ENCODE measurements around the gene RIC3. TPM values are rescaled to one million over a fixed set of nuclear protein-coding genes. Genes with fewer than 3 reads are reported as not detected.

The RIC3 gene
- polyA plus RNA-seq, 3 donors, result 10.9 to 19.1 (median 17.3) TPM

DNA sequence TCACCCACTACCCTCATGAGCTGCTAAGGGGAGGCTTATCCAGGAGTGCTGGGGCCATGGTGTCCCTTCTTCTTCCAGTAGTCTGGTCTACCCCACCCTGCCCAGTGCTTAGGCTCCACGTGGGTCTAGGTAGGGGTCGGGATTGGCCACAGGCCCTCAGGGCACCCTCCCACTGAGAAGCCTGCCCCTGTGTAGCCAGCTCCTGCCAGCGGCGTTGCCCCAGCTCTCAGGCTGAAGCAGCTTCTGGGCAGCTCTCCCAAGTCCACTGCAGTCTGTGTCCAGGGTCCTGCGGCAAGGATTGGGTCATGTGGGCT, 24.0 kb upstream of the RIC3 start:
- DNase-seq, result no peak

DNA sequence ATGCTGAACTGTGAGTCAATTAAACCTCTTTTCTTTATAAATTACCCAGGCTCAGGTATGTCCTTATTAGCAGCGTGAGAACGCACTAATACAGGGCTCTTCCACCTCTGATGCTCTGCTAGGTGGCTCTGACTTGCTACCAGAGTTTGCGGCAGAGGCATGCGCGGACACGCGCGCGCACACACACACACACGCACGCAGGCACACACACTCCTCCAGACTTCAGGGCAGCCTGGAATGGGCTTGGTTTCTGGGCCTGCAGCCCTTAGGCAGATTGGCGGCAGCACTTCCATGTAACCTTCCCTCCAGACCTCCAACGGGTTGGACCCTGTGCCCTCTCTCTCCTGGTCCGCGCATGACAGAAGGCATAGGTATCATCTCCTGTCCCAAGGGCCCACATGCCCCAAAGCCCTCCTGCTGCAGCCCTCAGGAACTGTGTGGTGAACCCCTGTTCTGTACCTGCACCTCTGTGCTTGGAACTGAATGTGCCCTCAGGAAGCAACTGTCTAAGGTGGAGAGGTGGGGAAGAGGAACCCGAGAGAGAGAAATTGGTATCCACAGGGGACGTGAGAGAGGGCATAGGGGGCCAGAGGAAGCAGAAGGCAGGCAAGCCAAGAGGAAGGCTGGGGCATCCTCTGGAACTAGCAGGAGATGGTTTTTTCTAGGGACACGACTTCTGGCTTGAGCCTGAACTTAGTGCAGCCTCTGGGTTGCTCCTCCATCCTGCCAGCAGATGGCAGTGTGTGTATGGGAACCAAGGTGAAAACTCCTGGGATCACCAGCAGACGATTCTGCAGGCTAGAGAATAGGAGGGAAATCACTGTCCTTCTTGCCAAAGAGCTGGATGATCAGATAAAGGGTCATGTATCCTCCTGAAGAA, 23.4 kb upstream of the RIC3 start:
- peak; percentile 42 for DNase-seq

DNA sequence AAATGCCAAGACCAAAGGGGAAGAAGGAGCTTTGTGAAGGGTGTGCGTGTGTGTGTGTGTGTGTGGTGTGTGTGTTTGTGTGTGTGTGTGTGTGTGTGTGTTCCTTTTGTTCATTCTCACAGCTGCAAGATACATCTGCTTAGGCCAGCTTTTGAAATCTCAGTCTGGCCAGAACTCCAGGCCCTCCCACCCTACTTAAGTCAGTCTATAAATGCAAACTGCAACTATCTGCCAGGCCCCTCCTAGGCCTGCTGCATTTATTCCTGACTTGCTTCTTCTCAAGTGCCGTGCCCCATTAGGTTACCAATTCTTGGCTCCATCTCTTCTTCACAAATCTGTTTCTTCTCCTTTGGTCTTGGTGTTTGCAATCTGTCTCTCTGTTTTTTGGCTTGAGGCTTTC, 21.6 kb upstream of the RIC3 start:
- no peak for DNase-seq

DNA sequence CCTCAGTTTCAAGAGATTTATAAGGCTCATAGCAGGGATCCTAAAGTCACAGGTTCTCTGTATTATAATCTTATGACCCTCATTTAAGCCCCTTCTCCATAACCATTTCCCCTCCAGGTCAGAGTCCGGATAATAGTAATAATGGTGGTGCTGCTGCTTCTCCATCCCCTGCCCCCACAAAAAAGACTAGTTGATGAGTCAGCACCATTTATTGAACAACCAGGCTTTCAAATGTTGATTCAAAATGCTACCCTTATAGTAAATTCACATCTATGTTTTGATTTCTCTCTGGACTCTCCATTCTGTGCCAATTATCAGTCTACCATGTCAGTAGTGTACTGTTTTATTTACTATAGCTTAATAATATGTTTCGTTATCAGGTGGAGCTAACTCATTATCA, 17.6 kb upstream of the RIC3 start:
- DNase-seq, result no peak

DNA sequence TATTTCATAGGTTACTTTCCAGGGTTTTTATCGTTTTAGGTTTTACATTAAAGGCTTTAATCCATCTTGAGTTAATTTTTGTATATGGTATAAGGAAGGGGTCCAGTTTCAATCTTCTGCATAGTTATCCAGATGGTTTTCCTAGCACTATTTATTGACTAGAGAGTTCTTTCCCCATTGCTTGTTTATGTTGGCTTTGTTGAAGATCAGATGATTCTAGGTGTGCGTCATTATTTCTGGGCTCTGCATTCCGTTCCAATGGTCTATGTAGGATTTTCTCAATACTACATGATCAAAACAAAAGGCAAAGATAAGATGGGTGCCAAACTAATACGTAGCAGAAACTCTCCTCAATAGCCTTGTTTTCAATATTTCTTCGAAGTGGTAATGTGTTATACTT, 14.3 kb upstream of the RIC3 start:
- no peak for DNase-seq

DNA sequence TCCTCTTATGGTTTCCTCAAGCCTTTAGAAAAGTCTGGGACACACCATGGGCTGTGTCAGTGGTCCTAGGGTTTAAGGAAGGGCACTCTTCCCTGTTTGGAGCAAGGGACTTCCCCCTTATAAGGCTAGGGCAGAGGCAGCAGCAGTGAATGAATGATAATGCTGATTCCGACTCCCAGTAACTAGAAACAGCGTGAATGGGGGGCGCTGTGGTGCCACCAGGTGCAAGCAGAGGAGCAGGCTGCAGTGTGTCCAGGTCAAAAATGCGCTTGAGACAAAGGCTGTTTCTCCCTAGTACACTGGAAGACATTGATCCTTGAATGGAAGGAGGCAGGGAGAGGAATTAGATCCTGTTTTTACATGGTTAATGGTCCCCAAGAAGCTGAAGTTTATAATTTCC, 11.6 kb upstream of the RIC3 start:
- DNase-seq, result no peak

DNA sequence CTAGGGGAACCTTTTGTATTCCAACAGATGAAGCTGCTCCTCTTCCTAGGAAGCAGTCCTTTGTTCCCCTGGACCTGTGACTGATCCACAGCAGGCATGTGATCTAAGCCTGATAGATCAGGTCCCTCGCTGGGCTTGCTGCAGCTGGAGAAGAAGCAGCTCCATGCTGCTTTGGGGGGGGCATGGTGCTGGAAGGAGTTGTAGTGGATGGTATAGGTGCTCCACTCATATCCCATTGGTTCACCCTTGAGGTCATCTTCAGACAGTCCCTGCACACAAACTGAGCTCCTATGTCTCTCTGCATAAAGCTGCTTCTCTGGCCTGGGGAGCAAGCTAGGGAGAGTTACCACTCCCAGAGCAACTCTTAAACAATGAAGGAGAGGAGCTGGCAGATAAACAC, 9.5 kb upstream of the RIC3 start:
- no peak for DNase-seq

DNA sequence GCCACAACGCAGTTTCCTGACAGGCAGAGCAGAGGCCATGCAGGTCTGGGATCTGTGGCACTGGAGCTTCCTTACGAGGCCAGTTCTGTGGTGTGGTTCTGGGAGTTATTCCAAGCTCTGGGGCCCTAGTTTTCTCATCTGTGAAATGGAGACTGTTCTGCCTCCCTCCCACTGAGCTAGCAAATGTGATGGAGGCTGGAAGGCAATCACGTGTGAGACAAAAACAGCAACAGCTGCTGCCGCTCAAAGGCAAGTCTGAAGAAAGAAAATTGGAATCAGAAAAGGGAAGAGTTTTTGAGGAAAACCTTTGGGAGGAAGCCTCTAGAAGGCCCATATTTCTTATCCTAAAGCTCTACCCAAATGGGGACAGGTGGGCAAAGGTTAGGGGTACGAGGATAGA, 8.3 kb upstream of the RIC3 start:
- DNase-seq, result no peak

DNA sequence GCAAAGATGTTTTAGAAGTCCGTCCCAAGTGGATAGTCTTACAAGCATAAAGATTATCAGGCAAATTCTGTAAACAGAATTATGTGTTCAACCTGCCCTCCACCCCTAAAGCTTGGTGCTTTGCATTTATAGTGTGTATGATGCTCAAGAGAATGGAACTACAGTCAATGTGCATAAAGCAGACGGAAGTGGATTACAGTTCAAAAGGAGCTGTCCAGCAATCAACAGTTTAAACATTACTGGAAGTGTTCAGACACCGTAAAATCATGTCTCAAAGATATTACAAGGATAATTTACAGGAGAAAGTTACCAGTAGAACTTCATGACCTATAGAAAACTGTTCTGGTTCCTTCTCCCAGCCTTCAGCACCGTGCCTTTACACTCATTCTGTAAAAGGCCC, 1.0 kb downstream of the RIC3 start:
- peak; percentile 12 for DNase-seq

DNA sequence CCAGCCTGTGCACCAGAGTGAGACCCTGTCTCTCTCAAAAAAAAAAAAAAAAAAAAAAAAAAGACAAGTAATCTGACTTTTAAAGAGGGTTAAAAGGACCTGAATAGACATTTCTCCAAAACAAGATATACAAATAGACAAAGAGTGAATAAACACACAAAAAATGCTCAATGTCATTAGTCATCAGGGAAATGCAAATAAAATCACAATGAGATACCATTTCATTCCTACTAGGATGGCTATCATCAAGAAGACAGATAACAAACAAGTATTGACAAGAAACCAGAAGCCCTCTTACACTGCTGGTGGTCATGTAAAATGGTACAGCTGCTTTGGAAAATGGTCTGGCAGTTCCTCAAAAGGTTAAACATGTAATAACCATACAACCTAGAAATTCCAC, 4.1 kb downstream of the RIC3 start:
- no peak for DNase-seq

DNA sequence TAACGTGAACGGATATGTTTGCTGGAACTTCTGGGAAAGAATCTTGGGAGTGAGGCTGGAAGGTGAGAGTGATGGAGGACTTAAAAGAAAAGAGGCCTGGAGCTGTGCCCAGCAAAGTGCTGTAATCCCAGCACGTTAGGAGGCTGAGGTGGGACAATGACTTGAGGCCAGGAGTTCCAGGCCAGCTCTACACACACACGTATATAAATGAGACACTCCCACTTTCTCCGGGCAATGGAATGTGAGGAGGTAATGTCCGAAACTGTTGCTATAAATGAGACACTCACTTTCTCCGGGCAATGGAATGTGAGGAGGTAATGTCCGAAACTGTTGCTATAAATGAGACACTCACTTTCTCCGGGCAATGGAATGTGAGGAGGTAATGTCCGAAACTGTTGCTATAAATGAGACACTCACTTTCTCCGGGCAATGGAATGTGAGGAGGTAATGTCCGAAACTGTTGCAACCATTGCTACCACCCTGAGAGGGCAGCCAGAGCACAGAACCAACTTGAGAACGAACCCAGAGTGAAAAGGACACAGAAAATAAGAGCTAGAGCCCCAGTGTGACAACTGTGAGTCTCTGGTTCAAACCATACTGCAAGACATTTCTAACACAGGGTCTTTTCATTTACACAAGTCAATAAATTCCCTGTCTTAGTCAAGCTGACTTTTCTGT, 7.1 kb downstream of the RIC3 start:
- DNase-seq, result peak; percentile 77

DNA sequence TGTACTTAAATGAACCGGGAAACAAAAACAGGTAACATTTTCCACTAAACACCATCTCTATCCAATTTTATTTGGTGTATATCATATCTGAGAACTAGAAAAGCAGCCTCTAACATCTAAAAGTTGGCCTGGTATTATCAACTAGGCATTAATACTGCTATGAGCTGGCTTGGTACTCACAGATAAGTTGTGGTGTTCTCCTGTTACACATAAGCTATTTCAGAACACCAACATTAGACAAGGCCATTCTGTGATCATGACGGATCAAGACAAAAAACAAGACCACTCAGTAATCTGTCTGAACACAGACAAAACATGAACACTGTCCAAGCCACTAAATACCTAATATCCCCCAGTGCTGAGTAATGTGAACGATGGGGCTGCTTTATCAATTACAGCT, 11.9 kb downstream of the RIC3 start:
- DNase-seq, result no peak

DNA sequence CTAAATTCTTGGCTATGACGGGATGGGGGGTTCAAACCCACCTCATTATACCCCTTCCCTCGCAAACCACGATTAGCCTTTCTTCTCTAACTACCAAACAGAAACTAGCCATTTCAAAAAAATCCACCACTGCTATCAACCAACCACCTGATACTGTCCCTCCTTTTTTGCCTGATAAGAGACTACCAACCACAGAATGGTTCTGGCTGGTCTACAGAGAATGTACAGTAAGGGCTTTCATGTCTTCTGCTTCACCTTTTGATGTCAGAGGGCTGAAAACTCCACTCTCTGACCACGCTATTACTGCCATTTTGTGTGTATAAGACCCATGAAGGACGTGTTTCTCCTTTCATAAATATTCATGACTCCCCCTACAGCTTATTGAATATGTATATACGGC, 19.1 kb downstream of the RIC3 start:
- DNase-seq, result no peak

DNA sequence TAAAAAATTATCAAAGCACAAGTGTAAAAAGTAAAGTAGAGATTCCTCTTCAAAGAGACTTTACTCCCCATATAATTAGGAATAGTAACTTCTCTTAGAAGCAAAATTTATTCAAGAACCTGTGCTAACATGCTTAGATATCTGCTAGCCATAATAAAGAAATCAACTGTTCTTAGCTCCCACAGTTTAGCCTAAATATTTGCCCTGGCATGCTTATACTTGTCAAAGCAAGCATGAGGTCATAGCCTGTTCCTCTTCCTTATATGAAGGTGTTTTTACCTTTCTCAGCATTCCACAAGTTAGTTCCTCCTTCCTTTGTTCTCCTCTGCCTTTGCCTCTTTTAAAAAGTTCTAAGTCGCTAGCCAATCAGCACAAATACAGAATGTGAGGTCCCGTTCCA, 30.3 kb downstream of the RIC3 start:
- DNase-seq, result no peak

DNA sequence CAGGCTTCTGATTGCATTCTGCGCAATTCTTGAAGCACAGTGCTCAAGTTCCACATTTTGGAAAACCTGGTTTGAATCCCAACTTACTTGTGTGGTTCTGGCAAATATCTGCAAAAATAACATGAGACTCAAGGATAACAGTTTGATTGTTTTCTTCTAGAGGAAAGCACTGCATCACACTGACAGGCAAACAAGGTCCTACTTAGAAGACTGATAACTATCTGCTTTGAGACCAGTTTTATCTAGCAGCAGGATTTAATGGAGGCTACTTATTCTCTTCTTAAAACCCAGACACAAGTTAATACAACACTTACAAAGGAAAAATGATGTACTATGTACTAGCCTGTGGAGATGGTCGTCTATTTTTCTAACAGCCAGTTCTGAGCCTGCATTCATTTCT, 41.4 kb downstream of the RIC3 start:
- no peak for DNase-seq

DNA sequence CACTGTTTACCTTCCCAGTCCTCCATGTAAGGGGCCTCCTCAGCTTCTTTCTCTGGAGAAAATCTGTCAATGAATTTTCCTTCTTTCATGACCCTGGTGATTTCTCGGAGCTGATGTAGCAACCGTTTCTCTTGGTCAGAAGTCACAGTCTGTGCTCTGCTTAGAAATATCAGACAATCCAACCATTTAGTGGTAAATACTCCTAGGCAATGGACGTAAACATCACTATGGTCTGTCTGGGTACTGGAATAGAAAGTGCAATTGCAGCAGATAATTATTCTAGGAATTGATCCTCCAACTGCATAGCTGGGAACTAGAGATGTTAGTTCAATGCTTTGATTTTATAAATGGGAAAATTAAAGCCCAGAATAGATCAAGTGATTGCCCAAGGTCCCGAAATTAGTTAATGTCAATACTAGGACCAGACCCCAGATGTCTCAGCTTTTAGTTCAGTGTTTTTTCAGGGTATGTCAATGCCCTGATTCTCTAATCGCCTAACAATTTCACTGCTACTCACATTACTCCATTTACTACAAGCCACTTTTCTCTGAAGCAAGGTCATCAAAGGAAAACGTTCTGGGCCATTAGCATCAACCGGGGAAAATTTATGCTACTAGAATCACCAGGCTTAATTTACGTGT, 42.1 kb downstream of the RIC3 start:
- peak; percentile 38 for DNase-seq

DNA sequence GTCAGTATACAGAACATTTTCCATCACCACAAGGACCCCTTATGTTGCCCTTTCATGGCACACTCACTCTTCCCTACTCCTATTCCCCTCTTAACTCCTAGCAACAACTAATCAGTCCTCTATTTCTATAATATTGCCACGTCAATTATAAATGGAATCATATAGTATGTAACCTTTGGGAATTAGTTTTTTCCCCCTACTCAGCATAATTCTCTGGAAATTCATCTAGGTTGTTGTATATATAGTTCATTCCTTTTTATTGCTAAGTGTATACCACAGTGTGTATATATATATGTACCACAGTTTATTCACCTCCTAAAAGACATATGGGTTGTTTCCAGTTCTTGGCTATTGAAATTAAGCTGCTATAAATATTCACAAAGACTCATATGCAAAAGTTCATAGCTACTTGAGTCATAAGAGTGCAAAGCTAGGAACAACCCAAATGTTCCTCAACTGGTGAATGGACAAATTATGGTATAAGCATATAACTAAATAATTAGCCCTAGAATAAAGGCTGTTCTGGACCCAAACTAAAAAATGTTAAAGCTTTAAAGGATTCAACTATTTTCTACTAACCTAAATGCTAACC, 46.6 kb downstream of the RIC3 start:
- no peak for DNase-seq

DNA sequence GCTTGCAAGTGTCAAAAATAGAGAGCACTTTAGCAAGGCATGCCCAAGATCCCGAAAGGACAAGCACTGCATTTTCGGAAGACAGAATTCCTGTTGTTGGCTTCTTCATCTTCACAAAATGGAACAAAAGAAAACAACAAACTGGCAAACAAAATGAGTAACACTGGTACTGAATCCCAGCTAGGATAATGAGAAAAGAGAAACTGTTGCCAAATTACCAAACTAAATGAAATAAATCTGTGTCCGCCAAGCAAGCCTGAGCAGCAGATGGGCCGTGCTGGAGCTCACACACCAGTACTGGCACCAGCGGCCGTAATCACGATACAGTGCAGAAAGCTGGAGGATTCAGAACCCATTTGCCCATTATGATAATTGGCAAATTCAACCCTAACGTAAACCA, 57.2 kb downstream of the RIC3 start:
- DNase-seq, result no peak

DNA sequence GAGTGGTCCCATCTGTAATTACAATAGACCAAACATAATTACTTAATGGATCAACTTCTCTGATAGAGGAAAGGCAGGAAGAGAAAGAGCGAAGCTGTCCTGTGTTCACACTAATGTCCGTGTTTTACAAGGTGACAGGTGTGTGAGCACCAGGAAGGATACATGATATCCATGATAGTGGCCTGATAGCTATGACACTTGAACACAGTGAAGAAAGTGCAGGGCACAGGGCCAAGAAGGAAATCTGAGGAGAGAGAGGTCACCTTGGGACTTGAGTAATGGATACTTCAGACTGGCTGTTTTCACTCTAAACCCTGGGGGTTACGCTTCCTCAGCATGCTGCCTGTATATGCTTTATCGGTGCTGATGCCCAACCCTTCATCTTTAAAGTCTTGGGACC, 58.4 kb downstream of the RIC3 start:
- no peak for DNase-seq

DNA sequence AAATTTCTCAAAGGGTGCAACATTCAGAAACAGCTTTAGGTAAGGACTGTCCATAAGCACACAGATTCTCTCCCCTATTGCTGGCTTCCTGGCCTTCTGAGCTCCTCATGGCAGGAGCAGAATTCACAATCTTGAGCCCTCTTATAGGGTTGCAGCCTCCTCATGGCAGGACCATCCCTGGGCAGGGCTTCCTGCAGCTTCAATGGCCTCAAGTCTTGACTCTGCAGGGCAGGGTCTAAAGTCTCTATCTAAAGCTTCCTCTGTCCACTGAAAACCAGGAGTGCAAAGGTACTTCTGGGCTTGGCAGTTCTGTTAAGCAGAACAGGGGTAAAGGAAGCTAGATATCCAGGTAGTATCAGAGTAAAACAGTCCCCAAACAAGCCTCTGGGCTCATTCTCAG, 59.1 kb downstream of the RIC3 start:
- DNase-seq, result no peak

DNA sequence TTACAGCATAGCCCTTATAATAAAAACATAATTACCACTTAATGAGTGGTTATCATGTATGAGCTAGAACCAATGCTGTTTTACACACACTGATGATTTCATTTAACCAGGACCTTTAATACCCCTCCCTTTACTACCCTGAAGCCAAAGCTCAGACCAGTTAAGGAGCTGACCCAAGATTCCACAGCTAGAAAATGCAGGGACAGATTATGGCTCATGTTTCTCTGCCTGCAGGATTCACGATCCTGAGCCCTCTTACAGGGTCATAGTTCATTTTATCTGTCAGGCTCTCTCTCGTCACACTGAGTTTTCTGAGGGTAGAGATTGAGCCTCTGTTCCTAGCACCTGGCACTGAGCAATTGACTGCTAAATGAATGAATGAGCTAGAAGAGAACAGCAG, 60.4 kb downstream of the RIC3 start:
- DNase-seq, result no peak

DNA sequence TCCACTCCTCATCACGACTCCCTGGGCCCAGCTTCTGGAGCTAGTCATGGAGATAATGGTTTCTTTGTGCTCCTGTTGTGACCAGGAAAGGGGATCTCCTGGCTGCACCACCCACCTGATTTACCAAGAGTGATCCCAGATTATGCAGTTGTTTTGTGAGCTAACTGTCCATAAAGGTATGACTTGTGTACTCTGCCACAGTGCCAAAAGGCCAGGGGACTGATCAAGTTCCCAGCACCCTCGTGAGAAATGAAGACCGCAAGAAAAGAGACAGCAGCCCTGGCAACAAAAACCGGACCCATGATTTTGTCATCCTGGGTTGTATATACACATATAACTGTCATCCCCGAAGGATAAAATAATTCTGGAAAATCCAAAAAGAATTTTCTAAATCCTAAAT, 61.2 kb downstream of the RIC3 start:
- no peak for DNase-seq

DNA sequence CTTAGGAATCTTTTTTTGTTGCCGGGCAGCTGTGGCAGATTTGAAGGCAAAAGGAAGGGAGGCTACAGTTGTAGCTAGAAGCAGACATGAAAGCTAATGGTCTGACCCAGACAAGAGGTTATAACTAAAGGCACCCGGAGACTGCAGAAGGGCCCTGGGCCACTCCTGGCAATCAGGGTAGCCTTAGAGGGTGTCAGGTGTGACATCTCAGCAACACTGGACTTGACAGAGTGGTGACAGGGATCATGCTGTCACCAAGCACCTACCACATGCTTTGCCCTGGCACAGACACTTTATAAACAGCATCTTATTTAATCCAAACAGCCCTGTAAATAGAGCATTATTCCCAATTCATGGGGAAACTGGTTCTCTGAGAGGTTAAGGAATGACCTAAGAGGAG, 62.1 kb downstream of the RIC3 start:
- no peak for DNase-seq

All from renal pelvis (tissue), 4 donors.